ENCODE measurements around the gene LDLRAD3. TPM values are rescaled to one million over a fixed set of nuclear protein-coding genes. Genes with fewer than 3 reads are reported as not detected.

Gene LDLRAD3
- polyA plus RNA-seq, 1 of the 3 experiments (the other 2 are of a cell fraction), result 10.6 TPM

DNA sequence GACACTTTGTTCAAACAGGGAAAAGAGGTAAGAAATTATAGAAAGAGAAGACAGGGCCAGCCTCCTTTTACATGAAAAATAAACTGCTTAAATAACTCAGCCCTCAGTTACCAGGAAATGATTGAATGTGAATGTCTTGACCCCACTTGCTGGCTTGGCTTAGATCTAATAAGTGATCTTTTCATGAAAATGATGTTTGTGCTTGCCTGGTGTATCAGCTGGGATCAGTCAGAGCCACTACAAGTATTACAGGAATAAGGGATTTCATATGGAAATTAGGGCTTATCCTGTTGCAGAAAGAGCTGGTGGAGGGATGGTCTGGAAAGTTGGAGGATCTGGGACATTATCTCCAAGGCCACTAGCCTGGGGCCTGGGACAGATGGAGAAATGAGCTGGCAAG, 293.5 kb downstream of the LDLRAD3 start (continued):
- TF ChIP-seq, protein P1, sequence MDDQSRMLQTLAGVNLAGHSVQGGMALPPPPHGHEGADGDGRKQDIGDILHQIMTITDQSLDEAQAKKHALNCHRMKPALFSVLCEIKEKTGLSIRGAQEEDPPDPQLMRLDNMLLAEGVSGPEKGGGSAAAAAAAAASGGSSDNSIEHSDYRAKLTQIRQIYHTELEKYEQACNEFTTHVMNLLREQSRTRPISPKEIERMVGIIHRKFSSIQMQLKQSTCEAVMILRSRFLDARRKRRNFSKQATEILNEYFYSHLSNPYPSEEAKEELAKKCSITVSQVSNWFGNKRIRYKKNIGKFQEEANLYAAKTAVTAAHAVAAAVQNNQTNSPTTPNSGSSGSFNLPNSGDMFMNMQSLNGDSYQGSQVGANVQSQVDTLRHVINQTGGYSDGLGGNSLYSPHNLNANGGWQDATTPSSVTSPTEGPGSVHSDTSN (IDR thresholded peaks at IDR 0.05), result no peak
- no peak for TF ChIP-seq CTCF (IDR thresholded peaks at IDR 0.05)
- TF ChIP-seq REST (IDR thresholded peaks at IDR 0.05; ENCODE audit: low read depth, low read length), result no peak

DNA sequence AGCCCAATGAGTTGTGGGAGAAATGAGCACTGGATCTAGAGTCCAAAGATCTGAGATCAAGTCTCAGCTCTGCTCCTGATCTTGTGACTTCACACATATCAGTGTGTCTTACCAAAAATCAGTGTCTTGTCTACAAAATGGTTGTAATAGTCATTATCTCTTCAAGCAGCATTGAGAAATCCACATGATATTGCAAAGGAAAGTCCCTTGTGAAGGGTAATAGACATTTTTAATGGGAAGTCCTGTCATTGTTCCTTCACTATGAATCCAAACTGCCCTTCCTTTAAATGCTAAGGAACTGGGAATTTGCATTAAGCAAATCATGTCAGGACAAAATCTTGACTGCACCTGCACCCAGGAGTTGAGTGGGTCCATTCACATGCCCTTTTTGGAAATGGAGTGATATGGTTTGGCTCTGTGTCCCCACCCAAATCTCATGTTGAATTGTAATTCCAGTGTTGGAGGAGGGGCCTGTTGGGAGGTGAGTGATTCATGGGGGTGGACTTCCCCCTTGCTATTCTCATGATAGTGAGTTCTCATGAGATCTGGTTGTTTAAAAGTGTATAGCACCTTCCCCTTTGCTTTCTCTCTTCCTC, 294.3 kb downstream of the LDLRAD3 start:
- no peak overlapping the region for H3K9ac ChIP-seq
- H3K4me3 ChIP-seq (ENCODE audit: low read depth in 2 of 2, low read length in 1 of 2), result no peak overlapping the region
- CTCF ChIA-PET, result interaction anchor here (1.3 to 2.2 kb wide), 2 partner anchors 15 to 416 kb away, joined by 4 to 7 read pairs; no protein-coding TSS in a partner anchor
- POLR2A ChIA-PET, result no interaction called here
- no peak for DNase-seq
- no peak overlapping the region for H3K27ac ChIP-seq (ENCODE audit: low read depth in 2 of 2, low read length in 1 of 2)
- H4K20me1 ChIP-seq (ENCODE audit: insufficient read depth), result no peaks in the 10 kb centered on the region
- no peak overlapping the region for H2AFZ ChIP-seq (ENCODE audit: low read depth)
- H3K79me2 ChIP-seq (ENCODE audit: insufficient read depth), result no peaks in the 10 kb centered on the region
- no peaks in the 10 kb centered on the region for H3F3A ChIP-seq (replicated peaks; ENCODE audit: insufficient read depth)
- H3K4me2 ChIP-seq, result no peak overlapping the region
- H3K27me3 ChIP-seq (ENCODE audit: insufficient read depth), result no peaks in the 10 kb centered on the region
- H3K4me1 ChIP-seq (ENCODE audit: control insufficient read depth in 1 of 2, insufficient read depth in 2 of 2, low read depth in 1 of 2, low read length in 1 of 2), result peaks cover 0 to 4% of the 10 kb centered on the region in 2 experiments; a peak in 1 of 4 replicates
- no peaks in the 10 kb centered on the region for H3K36me3 ChIP-seq (replicated peaks in 1 of 2; ENCODE audit: control insufficient read depth in 1 of 2, insufficient read depth in 2 of 2, low read length in 1 of 2)
- no peaks in the 10 kb centered on the region for H3K9me3 ChIP-seq
- H3K9me2 ChIP-seq, result no peaks in the 10 kb centered on the region
- no peak for TF ChIP-seq JUND (IDR thresholded peaks at IDR 0.05)
- no peak for TF ChIP-seq CTCF (IDR thresholded peaks at IDR 0.05)
- no peak for TF ChIP-seq RAD21 (IDR thresholded peaks at IDR 0.05; ENCODE audit: low read length)
- no peak for TF ChIP-seq YY1 (IDR thresholded peaks at IDR 0.05; ENCODE audit: low read depth)
- TF ChIP-seq EZH2phosphoT487 (IDR thresholded peaks at IDR 0.05; ENCODE audit: borderline replicate concordance, low read depth), result no peak
- no peak for TF ChIP-seq TCF12 (IDR thresholded peaks at IDR 0.05)
- no peak for TF ChIP-seq RFX5 (IDR thresholded peaks at IDR 0.05; ENCODE audit: low read length)
- no peak for TF ChIP-seq IRF3 (IDR thresholded peaks at IDR 0.05; ENCODE audit: low read depth, low read length)
- TF ChIP-seq TEAD4 (IDR thresholded peaks at IDR 0.05; ENCODE audit: borderline replicate concordance, insufficient read depth), result no peak
- TF ChIP-seq EP300 (IDR thresholded peaks at IDR 0.05; ENCODE audit: borderline replicate concordance in 1 of 2, low read depth in 1 of 2, low read length in 1 of 2), result no peak
- no peak for TF ChIP-seq MEF2A (IDR thresholded peaks at IDR 0.05; ENCODE audit: borderline replicate concordance, low read depth)
- no peak for TF ChIP-seq POLR2AphosphoS5 (IDR thresholded peaks at IDR 0.05; ENCODE audit: low read depth, low read length)
- no peak for TF ChIP-seq RCOR1 (IDR thresholded peaks at IDR 0.05; ENCODE audit: low read length)
- no peak for TF ChIP-seq RXRA (IDR thresholded peaks at IDR 0.05; ENCODE audit: borderline replicate concordance, low read depth)
- TF ChIP-seq FOXM1 (IDR thresholded peaks at IDR 0.05; ENCODE audit: low read depth), result no peak
- TF ChIP-seq, protein P2, sequence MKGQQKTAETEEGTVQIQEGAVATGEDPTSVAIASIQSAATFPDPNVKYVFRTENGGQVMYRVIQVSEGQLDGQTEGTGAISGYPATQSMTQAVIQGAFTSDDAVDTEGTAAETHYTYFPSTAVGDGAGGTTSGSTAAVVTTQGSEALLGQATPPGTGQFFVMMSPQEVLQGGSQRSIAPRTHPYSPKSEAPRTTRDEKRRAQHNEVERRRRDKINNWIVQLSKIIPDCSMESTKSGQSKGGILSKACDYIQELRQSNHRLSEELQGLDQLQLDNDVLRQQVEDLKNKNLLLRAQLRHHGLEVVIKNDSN (IDR thresholded peaks at IDR 0.05; ENCODE audit: borderline replicate concordance, low read depth), result no peak
- TF ChIP-seq TAF1 (IDR thresholded peaks at IDR 0.05; ENCODE audit: borderline replicate concordance, low read depth, low read length), result no peak

All from SK-N-SH (cell line).